ENCODE results near the gene SLC2A6.

The SLC2A6 gene

GRCh38 chr9:133429641-133430161 is 49.2 kb downstream of the SLC2A6 start:
- TF ChIP-seq CTCF (IDR thresholded peaks at IDR 0.05; ENCODE audit: low read depth, low read length, missing control alignments), result no peak
- H3K4me3 ChIP-seq (ENCODE audit: low read depth, low read length), result no peak overlapping the region
- no peak for DNase-seq (ENCODE audit: low read depth)

GRCh38 chr9:133429214-133429613 is 49.7 kb downstream of the SLC2A6 start:
- no peak for DNase-seq (ENCODE audit: low read depth)
- no peak for TF ChIP-seq CTCF (IDR thresholded peaks at IDR 0.05; ENCODE audit: low read depth, low read length, missing control alignments)
- H3K4me3 ChIP-seq (ENCODE audit: low read depth, low read length), result no peak overlapping the region

GRCh38 chr9:133428617-133429101 is 50.2 kb downstream of the SLC2A6 start:
- no peak overlapping the region; the same call in 1 of the 2 replicates for H3K4me3 ChIP-seq (ENCODE audit: low read depth, low read length)
- no peak for DNase-seq (ENCODE audit: low read depth)
- TF ChIP-seq CTCF (IDR thresholded peaks at IDR 0.05; ENCODE audit: low read depth, low read length, missing control alignments), result no peak

GRCh38 chr9:133427658-133428348 is 51.1 kb downstream of the SLC2A6 start:
- no peak for DNase-seq (ENCODE audit: low read depth)
- H3K4me3 ChIP-seq (ENCODE audit: low read depth, low read length), result no peak overlapping the region
- TF ChIP-seq CTCF (IDR thresholded peaks at IDR 0.05; ENCODE audit: low read depth, low read length, missing control alignments), result no peak

- no peak overlapping the region for H3K4me3 ChIP-seq (ENCODE audit: low read depth, low read length)
- DNase-seq (ENCODE audit: low read depth), result no peak
- TF ChIP-seq CTCF (IDR thresholded peaks at IDR 0.05; ENCODE audit: low read depth, low read length, missing control alignments), result no peak
Observed at GRCh38 chr9:133426011-133426410, 52.9 kb downstream of the SLC2A6 start.

- TF ChIP-seq CTCF (IDR thresholded peaks at IDR 0.05; ENCODE audit: low read depth, low read length, missing control alignments), result no peak
- DNase-seq (ENCODE audit: low read depth), result no peak
- no peak overlapping the region for H3K4me3 ChIP-seq (ENCODE audit: low read depth, low read length)
Observed at GRCh38 chr9:133425049-133425632, 53.8 kb downstream of the SLC2A6 start.

Measured in GM12864 (cell line).